ENCODE results near the gene OSM. TPM values are rescaled to one million over a fixed set of nuclear protein-coding genes. Genes with fewer than 3 reads are reported as not detected.

OSM gene
- total and polyA plus RNA-seq, 4 donors: 0.09 to 0.84 (median 0.25) TPM; not detected in 1

GRCh38 chr22:30241576-30242371, 24.9 kb downstream of the OSM start:
- no peak for DNase-seq (ENCODE audit: low spot score)
- H3K9ac ChIP-seq (ENCODE audit: low read depth in 1 of 2, low read length in 2 of 2): no peak overlapping the region
- H3K4me3 ChIP-seq (ENCODE audit: low read depth in 1 of 3, low read length in 3 of 3): no peak overlapping the region
- H3K27ac ChIP-seq (ENCODE audit: low read depth in 1 of 2, low read length in 2 of 2): no peak overlapping the region
- no peak for TF ChIP-seq YY1 (IDR thresholded peaks at IDR 0.05)
- TF ChIP-seq TAF1 (conservative IDR thresholded peaks at IDR 0.05): no peak
- TF ChIP-seq ATF3 (IDR thresholded peaks at IDR 0.05): no peak
- TF ChIP-seq EGR1 (IDR thresholded peaks at IDR 0.05; ENCODE audit: low read depth in 2 of 2): no peak
- no peak for TF ChIP-seq FOXA2 (IDR thresholded peaks at IDR 0.05)
- no peak for TF ChIP-seq HNF4A (conservative IDR thresholded peaks at IDR 0.05)
- no peak for TF ChIP-seq HNF4G (IDR thresholded peaks at IDR 0.05)
- no peak for TF ChIP-seq CTCF (IDR thresholded peaks at IDR 0.05; ENCODE audit: low read depth, low read length, missing input control)
- no peak for TF ChIP-seq RXRA (IDR thresholded peaks at IDR 0.05)
- no peak for TF ChIP-seq JUND (IDR thresholded peaks at IDR 0.05)
- TF ChIP-seq RAD21 (IDR thresholded peaks at IDR 0.05): no peak
- no peak for TF ChIP-seq SP1 (IDR thresholded peaks at IDR 0.05)
- no peak for TF ChIP-seq GABPA (IDR thresholded peaks at IDR 0.05 in 1 of 2, conservative IDR thresholded peaks at IDR 0.05 in 1 of 2)
- TF ChIP-seq FOXA1 (IDR thresholded peaks at IDR 0.05): no peak
- no peak for TF ChIP-seq NR2F2 (IDR thresholded peaks at IDR 0.05)
- TF ChIP-seq MAX (IDR thresholded peaks at IDR 0.05): no peak
- no peaks in the 10 kb centered on the region for H3K36me3 ChIP-seq (ENCODE audit: control insufficient read depth in 4 of 4, insufficient read depth in 3 of 4, low read depth in 1 of 4, low read length in 3 of 4)
- H3K4me1 ChIP-seq (ENCODE audit: control insufficient read depth in 4 of 4, insufficient read depth in 4 of 4, low read length in 3 of 4): peaks cover 3 to 13% (median 11%) of the 10 kb centered on the region in 4 donors
- WGBS: 92% methylated on average over 15 of the region's 15 CpGs
- H3K9me3 ChIP-seq (ENCODE audit: control insufficient read depth in 4 of 4, low read length in 3 of 4): no peaks in the 10 kb centered on the region
- peaks cover 0 to 3% (median 0%) of the 10 kb centered on the region in 4 donors for H3K27me3 ChIP-seq (ENCODE audit: control insufficient read depth in 4 of 4, insufficient read depth in 4 of 4, low read length in 3 of 4)

- H3K4me1 ChIP-seq (ENCODE audit: control insufficient read depth in 4 of 4, insufficient read depth in 4 of 4, low read length in 3 of 4): peaks cover 0 to 4% (median 2%) of the 10 kb centered on the region in 4 donors
- TF ChIP-seq REST (IDR thresholded peaks at IDR 0.05): no peak
- TF ChIP-seq RXRA (IDR thresholded peaks at IDR 0.05): no peak
- TF ChIP-seq NR2F2 (IDR thresholded peaks at IDR 0.05): no peak
- no peak for TF ChIP-seq YY1 (IDR thresholded peaks at IDR 0.05)
- no peak for TF ChIP-seq GABPA (IDR thresholded peaks at IDR 0.05 in 1 of 2, conservative IDR thresholded peaks at IDR 0.05 in 1 of 2)
- TF ChIP-seq ZBTB33 (IDR thresholded peaks at IDR 0.05): no peak
- no peak for TF ChIP-seq ATF3 (IDR thresholded peaks at IDR 0.05)
- TF ChIP-seq JUND (IDR thresholded peaks at IDR 0.05): no peak
- no peak for TF ChIP-seq TAF1 (conservative IDR thresholded peaks at IDR 0.05)
- TF ChIP-seq HNF4A (conservative IDR thresholded peaks at IDR 0.05): no peak
- TF ChIP-seq SP1 (IDR thresholded peaks at IDR 0.05): no peak
- peaks cover 0 to 1% (median 0%) of the 10 kb centered on the region in 4 donors for H3K27me3 ChIP-seq (ENCODE audit: control insufficient read depth in 4 of 4, insufficient read depth in 4 of 4, low read length in 3 of 4)
- H3K9ac ChIP-seq (ENCODE audit: low read depth in 1 of 2, low read length in 2 of 2): no peak overlapping the region
- no peak overlapping the region for H3K27ac ChIP-seq (ENCODE audit: low read depth in 1 of 2, low read length in 2 of 2)
- WGBS: 91% methylated on average over 24 of the region's 24 CpGs
- H3K9me3 ChIP-seq (ENCODE audit: control insufficient read depth in 4 of 4, low read length in 3 of 4): no peaks in the 10 kb centered on the region
- no peak overlapping the region for H3K4me3 ChIP-seq (ENCODE audit: low read depth in 1 of 3, low read length in 3 of 3)
- no peak for DNase-seq (ENCODE audit: low spot score)
- no peaks in the 10 kb centered on the region for H3K36me3 ChIP-seq (ENCODE audit: control insufficient read depth in 4 of 4, insufficient read depth in 3 of 4, low read depth in 1 of 4, low read length in 3 of 4)
These were observed 25.9 kb downstream of the OSM start for GRCh38 chr22:30240541-30241417.

Data from liver (tissue), 9 donors.